Measurements from ENCODE around the gene RANBP17.
"Not testable (repeated sequence)": the region's sequence is repeated elsewhere in the genome, so short reads cannot be mapped to it uniquely, and the experiment has no call there.

RANBP17 gene

DNA sequence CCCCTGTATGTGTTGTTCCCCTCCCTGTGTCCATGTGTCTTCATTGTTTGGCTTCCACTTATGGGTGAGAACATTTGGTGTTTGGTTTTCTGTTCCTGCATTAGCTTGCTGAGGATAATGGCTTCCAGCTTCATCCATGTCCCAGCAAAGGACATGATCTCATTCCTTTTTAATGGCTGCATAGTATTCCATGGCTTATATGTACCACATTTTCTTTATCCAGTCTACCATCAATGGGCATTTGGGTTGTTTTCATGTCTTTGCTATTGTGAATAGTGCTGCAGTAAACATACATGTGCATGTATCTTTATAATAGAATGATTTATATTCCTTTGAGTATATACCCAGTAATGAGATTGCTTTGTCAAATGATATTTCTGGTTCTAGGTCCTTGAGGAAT, 8.6 kb downstream of the RANBP17 start:
- not testable (repeated sequence) for DNase-seq

DNA sequence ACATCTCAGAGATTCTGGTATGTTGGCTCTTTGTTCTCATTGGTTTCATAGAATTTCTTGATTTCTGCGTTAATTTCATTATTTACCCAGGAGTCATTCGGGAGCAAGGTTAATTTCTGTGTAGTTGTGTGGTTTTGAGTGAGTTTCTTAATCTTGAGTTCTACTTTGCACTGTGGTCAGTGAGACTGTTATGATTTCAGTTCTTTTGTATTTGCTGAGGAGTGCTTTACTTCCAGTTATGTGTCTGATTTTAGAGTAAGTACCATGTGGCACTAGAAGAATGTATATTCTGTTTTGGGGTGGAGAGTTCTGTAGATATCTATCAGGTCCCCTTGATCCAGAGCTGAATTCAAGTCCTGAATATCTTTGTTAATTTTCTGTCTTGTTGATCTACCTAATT, 12.2 kb downstream of the RANBP17 start:
- no peak for DNase-seq

DNA sequence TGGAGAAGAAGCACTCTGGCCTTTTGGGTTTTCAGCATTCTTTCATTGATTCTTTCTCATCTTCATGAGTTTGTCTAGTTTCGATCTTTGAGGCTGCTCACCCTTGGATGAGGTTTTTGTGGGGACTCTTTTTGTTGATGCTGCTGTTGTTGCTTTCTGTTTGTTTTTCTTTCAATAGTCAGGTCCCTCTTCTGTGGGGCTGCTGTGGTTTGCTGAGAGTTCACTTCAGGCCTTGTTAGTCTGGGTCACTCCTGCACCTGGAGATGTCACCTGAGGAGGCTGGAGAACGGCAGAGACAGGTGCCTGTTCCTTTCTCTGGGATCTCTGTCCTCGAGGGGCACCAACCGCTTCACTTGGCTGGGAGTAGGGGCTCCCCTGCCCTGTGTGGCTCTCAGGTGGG, 14.0 kb downstream of the RANBP17 start:
- no peak for DNase-seq

DNA sequence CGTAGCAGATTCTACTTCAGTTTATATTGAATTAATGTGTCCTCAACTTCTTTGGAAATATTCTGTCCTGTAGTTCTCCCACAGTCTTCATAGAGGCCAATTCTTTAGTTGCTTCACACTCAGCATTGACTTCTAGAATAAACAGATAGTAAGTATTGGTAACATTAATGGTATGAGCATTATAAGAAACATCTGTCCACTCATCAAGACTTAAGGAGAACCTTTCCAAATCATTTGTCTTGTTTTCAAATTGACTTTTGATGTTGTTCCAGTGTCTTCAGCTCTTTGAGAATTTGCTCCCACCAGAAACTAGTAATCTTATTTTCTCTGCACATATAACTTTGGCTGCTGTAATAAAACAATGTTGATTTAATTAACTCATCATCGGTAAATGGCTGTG, 18.3 kb downstream of the RANBP17 start:
- no peak for DNase-seq

DNA sequence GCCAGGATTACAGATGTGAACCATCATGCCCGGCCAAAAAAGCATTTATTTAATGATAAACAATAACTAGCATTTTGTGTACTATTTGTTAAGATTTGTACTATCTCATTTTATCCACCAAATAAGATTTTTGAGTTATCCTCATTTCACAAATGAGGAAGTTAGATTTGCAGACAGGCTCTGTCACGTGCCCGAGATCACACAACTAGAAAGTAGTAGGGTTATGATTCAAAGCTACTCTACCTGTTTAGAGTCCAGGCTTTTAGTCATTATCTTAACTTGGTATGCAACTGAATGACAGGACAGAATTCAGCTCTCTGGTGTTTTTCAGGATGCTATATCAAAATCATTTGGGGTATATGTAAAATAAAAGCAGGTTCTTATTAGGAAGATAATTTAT, 20.5 kb downstream of the RANBP17 start:
- no peak for DNase-seq

DNA sequence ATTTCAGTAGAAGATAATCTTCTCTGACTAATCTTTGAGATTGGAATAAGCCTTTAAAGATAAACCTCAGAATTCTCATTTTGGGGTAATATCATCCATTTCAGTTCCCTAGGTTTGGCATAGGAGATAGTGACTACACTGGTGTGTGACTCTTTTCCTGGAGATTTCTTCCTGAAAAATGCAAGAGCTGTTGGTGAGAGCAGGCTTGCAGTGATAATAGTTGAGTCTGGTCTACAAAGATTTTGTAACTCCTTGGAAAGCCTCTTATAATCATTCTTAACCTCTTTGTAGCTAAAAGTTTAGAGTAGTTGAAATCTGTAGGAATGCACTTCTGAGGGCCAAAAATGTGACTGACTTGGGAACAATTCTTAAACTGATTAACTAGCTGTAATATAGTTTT, 23.4 kb downstream of the RANBP17 start:
- DNase-seq, result no peak

DNA sequence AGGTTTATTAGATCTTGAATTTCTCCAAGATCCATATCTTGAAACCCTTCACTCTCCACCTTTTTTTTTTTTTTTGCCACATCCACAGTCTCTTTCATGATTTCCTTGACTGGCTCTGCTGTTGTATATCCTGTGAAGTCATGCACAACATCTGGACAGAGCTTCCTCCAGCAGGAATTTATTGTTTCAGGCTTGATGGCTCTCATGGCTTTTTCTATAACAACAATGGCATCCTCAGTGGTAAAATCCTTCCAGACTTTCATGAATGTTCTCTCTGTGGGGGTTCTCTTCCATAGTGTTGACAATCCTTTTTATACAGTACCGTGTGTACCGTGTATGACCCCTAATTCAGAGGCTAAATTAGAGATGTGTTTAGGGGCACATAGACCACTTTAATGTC, 24.0 kb downstream of the RANBP17 start:
- DNase-seq, result no peak

DNA sequence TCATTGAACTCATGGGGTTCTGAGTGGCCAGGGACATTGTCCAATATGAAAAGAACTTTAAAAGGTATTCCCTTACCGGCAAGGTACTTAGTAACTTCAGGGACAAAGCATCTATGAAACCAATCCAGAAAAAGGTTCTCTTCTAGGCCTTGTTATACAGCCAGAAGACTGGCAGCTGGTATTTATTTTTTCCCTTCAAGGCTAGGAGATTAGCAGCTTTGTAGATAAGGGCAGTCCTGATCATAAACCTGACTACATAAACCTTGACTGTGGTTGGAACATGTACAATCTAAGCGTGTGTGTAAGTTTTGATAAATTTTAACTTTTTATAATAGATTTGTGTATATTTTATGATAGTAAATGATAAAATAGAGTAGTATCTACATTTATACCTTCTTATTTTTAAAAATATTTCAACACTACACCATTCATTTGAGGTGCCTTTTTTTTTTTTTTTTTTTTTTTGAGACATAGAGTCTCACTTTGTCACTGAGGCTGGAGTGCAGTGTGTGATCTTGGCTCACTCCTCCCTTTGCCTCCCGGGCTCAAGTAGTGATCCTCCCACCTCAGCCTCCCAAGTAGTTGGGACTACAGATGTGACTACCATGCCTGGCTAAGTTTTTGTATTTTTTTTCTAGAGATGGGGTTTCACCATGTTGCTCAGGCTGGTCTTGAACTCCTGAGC, 24.5 kb downstream of the RANBP17 start:
- DNase-seq, result no peak

DNA sequence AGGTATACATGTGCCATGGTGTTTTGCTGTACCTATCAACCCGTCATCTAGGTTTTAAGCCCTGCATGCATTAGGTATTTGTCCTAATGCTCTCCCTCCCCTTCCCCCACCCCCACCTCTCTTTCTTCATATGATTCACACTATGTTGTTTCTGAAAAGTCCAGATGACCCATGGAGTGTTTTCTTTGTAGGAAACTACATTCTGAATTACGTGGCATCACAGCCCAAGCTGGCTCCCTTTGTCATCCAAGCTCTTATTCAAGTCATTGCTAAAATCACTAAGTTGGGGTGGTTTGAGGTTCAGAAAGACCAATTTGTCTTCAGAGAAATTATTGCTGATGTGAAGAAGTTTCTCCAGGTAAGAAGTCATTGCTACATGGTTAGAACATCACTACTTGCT, 30.4 kb downstream of the RANBP17 start:
- DNase-seq, result no peak

DNA sequence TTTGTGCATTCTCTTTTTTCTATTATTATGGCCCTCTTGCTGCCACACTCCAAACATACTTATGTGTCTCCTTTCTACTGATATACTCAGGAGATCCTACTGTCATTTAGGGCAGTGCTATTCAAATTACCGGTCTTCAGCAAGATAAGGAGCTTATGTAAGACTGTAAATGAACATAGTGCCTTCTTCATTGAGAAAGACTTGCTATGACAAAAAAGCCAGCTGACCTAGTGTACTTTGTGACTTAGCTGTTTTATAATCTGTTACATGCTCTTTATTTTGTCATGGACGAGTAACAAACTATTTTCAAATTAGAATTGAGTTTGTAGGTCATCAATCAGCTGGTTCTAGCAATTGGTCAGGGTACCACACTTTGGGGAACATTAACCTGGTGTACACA, 32.8 kb downstream of the RANBP17 start:
- DNase-seq, result no peak

DNA sequence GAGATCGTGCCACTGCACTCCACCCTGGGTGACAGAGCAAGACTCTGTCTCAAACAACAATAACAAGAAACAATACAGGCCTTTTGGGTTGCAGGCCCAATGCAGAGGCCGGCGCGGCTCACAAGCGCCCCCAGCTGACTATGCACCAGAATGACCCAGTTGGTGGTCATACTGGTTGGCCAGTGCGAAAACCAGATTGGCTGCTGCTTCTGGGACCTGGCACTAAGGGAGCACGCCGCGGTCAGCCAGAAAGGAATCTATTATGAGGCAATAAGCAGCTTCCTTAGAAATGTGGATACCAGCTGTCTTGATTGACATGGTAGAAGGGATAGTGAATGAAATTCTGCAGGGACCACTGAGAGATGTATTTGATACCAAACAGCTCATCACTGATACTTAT, 35.0 kb downstream of the RANBP17 start:
- no peak for DNase-seq

DNA sequence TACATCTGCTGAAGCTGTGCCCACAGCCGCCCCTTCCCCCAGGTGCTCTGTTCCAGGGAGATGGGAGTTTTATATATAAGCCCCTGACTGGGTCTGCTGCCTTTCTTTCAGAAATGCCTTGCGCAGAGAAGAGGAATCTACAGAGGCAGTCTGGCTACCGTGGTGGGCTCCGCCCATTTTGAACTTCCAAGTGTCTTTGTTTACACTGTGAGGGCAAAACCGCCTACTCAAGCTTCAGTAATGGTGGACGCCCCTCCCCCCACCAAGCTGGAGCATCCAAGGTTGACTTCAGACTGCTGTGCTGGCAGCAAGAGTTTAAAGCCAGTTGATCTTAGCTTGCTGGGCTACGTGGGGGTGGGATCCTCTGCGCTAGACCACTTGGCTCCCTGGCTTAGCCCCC, 41.3 kb downstream of the RANBP17 start:
- no peak for DNase-seq

DNA sequence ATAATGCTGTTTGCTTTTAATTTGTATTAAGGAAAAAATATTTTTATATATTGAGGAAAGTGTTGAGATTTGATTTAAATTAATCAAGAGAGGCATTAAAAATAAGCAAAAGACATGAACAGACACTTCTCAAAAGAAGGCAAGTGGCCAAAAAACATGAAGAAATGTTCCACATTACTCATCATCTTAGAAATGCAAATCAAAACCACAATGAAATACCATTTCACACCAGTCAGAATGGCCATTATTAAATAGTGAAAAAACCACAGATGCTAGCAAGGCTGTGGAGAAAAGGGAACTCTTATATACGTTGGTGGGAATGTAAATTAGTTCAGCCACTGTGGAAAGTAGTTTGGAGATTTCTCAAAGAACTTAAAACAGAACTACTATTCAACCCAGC, 45.9 kb downstream of the RANBP17 start:
- no peak for DNase-seq

DNA sequence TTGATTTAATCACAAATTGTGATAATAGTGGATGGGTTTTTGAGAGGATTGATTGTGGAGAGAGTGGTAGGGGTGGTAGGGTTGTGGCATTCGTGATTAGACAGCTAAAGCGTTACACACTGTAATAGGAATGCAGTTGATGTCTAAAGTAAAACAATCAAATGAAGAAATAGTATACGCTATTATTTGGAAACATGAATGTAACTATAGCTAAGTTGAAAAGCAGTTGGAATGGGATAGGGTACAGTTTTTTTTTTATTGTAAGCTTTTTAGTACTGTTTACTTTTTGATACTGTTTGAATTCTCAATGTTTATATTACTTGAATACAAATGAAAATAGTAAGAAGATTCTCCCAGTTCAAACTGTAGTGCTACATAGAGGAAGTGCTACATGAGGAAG, 51.8 kb downstream of the RANBP17 start:
- no peak for DNase-seq

DNA sequence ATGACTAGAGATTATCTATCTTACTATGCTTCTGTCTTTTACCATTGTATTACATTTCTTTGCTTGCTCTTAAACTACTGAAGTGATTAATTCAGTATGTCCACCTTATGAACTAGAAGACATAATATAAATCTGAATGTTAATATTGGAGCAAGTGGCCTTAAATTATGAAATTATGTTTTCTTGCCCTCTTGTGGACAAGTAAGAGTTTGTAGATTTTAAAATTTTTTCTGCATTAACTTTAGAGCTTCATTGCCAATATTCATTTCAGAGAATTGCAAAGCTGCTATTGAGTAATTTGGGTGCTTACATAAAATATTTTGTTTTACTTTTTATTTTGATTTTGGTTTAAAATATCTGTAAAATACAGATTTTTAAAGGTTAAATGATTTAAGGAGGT, 55.3 kb downstream of the RANBP17 start:
- DNase-seq, result no peak

DNA sequence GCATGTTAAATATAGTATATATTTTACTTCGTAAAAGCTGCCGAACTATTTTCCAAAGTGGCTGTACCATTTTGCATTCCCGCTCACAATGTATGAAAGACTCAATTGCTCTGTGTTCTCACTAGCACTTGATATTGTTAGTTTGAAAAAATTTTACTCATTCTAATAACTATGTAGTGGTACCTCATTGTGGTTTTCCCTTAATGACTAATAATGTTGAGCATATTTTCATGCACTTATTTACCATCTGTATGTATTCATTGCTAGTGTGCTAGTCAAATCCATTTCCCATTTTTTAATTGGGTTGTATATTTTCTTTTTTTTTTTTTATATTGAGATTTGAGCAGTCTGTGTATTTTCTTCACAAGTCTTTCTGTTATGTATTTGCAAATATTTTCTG, 58.4 kb downstream of the RANBP17 start:
- DNase-seq, result no peak

DNA sequence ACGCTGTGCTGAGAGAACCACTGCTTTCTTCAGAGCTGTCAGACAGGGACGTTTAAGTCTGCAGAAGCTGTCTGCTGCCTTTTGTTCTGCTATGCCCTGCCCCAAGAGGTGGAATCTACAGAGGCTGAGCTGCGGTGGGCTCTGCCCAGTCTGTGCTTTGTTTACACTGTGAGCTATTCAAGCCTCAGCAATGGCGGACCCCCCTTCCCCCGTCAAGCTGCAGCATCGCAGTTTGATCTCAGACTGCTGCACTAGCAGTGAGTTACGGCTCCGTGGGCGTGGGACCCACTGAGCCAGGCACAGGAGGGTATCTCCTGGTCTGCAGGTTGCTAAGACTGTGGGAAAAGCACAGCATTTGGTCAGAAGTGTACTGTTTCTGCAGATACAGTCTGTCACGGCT, 60.5 kb downstream of the RANBP17 start:
- not testable (repeated sequence) for DNase-seq

DNA sequence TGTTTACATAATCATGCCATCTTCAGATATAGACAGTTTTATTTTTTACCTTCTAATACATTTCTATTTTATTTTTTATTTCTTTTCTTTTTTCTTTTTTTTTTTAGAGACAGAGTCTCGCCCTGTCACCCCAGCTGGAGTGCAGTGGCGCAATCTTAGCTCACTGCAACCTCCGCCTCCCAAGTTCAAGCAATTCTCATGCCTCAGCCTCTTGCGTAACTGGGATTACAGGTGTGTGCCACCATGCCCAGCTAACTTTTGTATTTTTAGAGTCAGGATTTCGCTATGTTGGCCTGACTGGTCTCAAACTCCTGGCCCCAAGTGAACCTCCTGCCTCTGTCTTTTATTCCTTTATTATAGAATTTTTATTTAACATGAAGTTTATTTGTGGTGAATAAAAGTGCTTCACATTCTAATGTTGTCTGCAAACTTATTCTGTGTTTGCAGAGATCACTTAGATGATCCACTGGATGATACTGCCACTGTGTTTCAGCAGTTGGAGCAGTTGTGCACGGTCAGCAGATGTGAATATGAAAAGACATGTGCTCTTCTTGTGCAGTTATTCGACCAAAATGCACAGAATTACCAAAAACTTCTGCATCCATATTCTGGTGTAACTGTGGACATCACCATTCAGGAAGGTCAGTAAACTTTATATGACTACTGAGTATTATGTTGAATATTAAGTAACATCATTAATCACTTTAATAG, 62.2 kb downstream of the RANBP17 start:
- no peak for DNase-seq

DNA sequence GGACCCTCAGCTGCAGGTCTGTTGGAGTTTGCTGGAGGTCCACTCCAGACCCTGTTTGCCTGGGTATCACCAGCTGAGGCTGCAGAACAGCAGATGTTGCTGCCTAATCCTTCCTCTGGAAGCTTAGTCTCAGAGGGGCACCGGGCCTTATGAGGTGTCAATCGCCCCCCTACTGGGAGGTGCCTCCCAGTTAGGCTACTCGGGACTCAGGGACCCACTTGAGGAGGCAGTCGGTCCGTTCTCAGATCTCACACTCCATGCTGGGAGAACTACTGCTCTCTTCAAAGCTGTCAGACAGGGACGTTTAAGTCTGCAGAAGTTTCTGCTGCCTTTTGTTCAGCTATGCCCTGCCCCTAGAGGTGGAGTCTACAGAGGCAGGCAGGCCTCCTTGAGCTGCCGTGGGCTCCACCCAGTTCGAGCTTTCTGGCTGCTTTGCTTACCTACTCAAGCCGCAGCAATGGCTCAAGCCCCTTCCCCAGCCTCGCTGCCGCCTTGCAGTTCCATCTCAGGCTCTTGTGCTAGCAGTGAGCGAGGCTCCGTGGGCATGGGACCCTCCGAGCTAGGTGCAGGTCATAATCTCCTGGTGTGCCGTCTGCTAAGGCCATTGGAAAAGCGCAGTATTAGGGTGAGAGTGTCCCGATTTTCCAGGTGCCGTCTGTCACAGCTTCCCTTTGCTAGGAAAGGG, 73.9 kb downstream of the RANBP17 start:
- not testable (repeated sequence) for DNase-seq

DNA sequence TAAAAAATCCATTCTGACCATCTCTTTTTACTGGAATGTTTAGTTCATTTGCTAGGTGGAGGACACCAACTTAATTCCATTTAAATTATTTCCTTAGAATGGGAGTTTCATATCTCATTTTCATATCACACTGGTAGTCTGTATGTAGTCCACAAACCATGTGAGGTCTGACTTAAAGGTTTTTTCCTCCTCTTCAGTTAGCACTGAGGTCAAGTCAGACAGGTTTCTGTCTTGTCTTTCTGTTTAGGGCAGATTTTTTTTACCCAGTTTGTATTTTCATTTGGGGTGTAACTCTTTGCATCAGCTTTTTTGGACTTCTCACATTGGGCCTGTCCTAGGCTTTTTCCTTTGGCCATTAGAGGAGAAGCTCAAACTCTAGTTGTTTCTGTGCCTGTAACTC, 75.3 kb downstream of the RANBP17 start:
- no peak for DNase-seq

DNA sequence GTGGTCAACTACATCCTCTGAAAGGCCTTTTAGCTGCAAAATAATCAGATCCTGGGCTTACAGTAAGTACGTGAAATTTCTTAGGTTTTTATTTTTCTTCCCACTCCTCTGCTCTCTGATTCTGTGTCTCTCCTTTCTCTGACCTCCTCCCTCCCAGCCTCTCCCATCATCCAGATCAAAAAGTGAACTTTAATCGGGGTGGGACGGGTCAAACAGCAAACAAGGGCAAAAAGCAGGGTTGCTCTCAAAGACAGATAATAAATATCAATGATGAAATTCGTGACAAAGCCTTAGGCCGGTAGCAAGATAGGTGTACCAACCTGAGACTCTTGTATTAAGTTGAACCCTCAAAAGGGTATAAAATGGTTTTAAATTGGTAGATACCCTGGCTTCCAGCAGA, 76.1 kb downstream of the RANBP17 start:
- no peak for DNase-seq

DNA sequence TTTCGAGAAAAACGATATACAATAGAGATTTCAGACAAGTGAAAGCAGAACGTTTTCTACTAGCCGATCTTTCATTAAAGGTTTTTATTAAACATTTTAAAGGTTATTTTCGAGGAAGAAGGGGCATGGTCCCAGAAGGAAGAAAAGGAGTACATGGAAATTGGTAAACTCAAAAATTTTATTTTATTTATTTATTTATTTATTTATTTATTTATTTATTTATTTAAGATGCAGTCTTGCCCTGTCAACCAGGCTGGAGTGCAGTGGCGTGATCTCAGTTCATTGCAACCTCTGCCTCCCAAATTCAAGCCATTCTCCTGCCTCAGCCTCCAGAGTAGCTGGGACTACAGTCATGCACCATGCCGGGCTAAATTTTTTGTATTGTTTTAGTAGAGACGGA, 77.4 kb downstream of the RANBP17 start:
- no peak for DNase-seq

DNA sequence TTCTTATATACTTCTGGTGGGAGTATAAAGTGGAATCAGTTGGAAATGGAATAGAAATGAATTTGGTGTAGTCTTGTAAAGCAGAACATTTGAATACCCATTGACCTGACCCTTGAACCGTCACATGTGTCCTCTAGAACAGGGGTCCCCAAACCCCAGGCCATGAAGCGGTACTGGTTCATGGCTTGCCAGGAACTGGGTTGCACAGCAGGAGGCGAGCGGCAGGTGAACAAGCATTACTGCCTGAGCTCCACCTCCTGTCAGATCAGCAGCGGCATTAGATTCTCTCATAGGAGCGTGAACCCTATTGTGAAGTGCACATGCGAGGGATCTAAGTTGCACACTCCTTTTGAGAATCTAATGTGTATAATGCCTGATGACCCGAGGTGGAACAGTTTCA, 80.0 kb downstream of the RANBP17 start:
- no peak for DNase-seq

DNA sequence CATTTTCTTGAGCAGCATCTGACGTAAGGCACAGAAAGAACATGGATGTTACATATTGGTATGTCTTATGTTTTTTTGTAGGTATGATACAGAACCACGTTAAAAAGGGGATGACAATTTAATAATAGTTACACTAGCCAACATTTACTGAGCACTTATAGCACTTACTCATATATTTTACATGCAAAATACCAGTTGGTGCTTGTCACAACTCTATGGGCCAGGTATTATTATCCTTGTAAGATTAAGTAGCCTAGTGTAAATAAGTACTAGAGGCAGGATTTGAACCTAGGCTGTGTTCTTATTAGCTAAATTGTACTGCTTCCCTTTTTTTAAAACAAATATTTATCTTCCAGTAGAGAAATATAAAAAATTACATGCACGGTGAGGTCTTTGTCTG, 83.5 kb downstream of the RANBP17 start:
- no peak for DNase-seq
